GM18505 (cell line): Measurements from ENCODE around the gene FOXD2.

ENCODE experiments used
- ATAC-seq: cut with Tn5 transposase; IDR thresholded peaks from one replicate; pipeline ENCODE4 v1.9.1; 2021; ENCODE audit not compliant: unreplicated experiment
- POLR2A ChIP-seq: IDR thresholded peaks from 4 replicates; pipeline ENCODE4 v1.6.1; 2011; ENCODE audit warnings: borderline replicate concordance; ENCODE audit not compliant: insufficient read depth, insufficient read length; ENCODE audit errors: extremely low read depth

Gene FOXD2

GRCh38 chr1:47431534-47431933 is 6.3 kb upstream of the FOXD2 start:
- no peak for ATAC-seq
- TF ChIP-seq POLR2A, result no peak

DNA sequence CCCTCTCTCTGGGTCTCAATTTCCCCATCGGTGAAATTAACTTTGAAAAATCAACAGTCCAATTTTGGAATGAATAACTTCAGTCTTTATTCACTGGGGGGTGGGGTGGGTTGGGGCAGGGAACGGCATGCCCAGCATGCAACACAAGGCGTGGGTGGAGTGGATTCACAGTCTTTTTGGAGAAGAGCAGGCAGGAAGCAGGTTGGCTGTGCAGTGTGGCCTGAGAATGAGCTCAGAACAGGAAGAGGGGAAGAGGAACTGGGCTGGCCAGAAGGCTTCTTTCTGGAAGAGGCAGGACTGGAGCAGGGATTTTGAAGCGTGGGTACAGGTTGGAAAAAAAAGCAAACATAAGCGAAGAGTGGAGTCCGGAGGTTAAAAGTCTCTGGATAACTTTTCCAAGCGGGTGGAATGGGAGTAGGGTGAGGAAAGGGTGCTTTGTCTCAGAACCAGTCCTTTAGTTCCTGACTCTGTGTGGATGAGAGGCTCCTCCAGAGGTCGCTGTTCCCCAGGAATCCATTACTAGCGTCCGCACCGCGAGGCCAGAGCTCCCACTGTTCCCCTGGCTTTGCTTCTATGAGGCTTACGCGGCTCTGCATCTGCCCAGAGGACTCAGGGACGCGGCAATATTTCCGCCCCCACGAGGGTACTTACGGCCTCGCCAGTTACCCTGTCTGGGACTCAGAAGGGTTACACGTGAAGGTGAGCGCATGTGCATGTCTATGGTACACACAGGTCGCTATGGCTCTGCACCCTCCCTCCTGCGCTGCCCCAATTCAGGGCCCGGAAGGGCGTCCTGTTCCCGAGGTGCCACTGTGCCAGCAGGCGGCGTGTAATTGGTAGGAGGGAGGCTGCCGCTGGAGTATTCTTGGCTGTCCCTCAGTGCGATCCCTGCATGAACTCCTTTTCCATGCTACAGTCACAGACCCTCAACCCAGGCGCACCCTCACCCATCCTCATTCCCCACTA is 5.5 kb upstream of the FOXD2 start:
- TF ChIP-seq POLR2A, result no peak
- ATAC-seq, result no peak

- no peak for ATAC-seq
- TF ChIP-seq POLR2A, result no peak
These were observed 4.8 kb upstream of the FOXD2 start for GRCh38 chr1:47433037-47433421.

DNA sequence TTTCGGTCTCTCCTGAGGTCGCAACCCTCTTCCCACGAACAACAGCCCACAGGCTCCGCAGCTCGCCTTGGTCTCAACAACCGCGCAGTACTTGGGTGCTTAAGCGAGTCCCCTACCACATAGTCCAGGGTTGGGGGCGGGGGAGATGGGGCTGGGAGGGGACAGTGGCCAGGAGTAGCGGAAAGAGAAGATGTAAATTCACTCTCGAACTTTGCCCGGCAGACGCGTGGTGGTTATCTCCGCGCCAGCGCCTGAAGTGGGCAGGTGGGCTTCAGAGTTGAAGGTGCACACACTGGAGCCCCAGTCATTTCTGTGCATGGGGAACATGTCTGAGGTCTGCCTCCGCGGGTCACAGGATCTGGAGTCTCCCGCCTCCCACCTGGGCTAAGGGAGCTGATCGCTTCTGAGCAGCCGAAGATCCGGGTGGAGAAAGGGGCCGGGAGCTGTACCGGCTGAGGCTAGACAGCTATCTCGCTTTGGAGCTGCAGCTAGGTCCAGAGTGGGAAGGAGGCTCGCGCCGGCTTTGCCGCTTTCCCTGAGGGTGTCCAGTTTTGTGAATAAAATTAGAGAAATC is 4.3 kb upstream of the FOXD2 start:
- no peak for TF ChIP-seq POLR2A
- ATAC-seq, result no peak

GRCh38 chr1:47434051-47434842 is 3.6 kb upstream of the FOXD2 start:
- no peak for ATAC-seq
- no peak for TF ChIP-seq POLR2A

- ATAC-seq, result no peak
- no peak for TF ChIP-seq POLR2A
These were observed 2.1 kb upstream of the FOXD2 start for GRCh38 chr1:47435506-47436303.

GRCh38 chr1:47436304-47436978 is 1.4 kb upstream of the FOXD2 start:
- ATAC-seq, result peak; percentile 39
- TF ChIP-seq POLR2A, result no peak

DNA sequence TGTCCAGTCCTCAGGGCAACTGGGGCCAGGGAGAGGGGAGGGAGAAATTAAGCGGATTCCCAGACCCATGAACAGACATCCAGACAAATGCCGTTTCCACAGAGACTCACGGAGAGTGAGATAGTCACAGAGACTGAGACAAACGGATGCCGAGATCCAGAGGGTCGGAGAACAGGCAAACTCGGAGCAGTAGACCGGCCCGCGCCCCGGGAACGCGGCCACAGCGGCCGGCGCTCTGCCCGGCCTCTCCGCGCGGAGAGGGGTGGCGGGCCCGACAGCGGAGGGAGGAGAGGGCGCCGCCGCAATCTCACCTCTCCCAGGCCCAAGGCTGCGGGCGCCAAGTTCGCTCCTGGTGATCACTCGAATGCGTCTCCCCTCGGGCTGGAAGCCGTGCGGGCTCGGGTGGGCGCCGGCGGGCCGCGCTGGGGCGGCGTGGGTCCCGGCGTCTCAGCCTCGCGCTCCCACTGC is 831 bp upstream of the FOXD2 start:
- no peak for TF ChIP-seq POLR2A

DNA sequence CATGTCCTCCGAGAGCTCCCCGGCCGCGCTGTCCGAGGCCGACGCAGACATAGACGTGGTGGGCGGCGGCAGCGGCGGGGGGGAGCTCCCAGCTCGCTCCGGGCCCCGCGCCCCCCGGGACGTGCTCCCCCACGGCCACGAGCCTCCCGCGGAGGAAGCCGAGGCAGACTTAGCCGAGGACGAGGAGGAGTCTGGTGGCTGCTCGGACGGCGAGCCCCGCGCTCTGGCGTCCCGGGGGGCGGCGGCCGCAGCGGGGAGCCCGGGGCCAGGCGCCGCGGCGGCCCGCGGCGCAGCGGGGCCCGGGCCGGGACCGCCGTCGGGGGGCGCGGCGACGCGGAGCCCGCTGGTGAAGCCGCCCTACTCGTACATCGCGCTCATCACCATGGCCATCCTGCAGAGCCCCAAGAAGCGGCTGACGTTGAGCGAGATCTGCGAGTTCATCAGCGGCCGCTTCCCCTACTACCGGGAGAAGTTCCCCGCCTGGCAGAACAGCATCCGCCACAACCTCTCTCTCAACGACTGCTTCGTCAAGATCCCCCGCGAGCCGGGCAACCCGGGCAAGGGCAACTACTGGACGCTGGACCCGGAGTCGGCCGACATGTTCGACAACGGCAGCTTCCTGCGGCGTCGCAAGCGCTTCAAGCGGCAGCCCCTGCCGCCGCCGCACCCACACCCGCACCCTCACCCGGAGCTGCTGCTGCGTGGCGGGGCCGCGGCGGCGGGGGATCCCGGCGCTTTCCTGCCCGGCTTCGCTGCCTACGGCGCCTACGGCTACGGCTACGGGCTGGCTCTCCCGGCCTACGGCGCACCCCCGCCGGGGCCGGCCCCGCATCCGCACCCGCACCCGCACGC is 547 bp downstream of the FOXD2 start:
- peak; percentile 2 for ATAC-seq
- TF ChIP-seq POLR2A, result no peak

More for the DNA sequence above, 831 bp upstream of the FOXD2 start:
- ATAC-seq, result peak; percentile 11

- ATAC-seq, result no peak
- no peak for TF ChIP-seq POLR2A
These were observed 1.4 kb downstream of the FOXD2 start for GRCh38 chr1:47439017-47439818.
